Measurements from ENCODE around the gene GIGYF2.

GIGYF2 gene

DNA sequence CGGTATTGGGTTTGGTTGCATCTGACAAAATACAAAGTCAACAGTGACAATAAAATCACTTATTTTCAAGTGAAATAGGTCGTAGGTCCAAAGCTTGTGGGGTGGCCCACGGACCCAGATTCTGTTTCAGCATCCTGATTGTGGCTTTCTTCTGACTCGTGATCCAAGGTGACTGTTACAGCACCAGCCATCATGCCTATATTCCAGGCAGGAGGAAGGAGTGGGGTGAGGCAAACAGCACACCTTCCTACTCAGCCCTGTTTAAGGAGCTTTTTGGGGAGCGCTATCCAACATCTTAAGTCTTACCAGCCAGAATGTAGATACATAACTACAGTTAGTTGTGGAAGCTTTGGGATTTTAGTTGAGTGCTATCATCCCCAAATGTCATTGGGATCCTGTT, 164.2 kb downstream of the GIGYF2 start:
- DNase-seq (ENCODE audit: low read depth in 2 of 2): no peak

DNA sequence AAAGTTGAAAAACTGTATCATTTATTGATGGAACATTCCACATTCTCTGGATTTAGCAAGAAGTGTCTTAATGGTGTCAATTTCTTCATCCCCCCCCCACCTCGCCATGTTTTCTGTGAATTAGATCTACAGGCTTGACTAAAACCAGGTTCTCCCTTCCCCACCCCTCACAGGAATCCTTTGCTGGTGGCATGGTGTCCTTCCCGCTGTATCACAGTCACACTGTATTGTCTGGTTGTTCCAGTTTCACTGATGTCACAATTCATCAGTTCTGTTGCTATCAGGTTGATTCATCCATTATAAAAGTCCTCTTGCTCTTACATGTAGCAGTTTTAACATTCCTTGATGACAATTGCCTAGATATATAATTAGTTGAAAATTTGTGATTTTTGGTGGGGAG, 166.9 kb downstream of the GIGYF2 start:
- no peak for DNase-seq (ENCODE audit: low read depth in 2 of 2)

- no peak for DNase-seq (ENCODE audit: low read depth in 2 of 2)
Observed at GRCh38 chr2:232865165-232865564, 168.0 kb downstream of the GIGYF2 start.

- DNase-seq (ENCODE audit: low read depth in 2 of 2): no peak
Observed at GRCh38 chr2:232866104-232866503, 169.0 kb downstream of the GIGYF2 start.

- DNase-seq (ENCODE audit: low read depth in 2 of 2): no peak
Observed at GRCh38 chr2:232869138-232870017, 172.2 kb downstream of the GIGYF2 start.

GRCh38 chr2:232870018-232870765, 173.1 kb downstream of the GIGYF2 start, which contains the start of gene SNORC:
TSS of gene SNORC (plus strand) at chr2:232870264. CDS start at chr2:232870342, 78 bp downstream.
- no peak for DNase-seq (ENCODE audit: low read depth in 2 of 2)

GRCh38 chr2:232870766-232871371, 173.7 kb downstream of the GIGYF2 start:
- no peak for DNase-seq (ENCODE audit: low read depth in 2 of 2)

DNA sequence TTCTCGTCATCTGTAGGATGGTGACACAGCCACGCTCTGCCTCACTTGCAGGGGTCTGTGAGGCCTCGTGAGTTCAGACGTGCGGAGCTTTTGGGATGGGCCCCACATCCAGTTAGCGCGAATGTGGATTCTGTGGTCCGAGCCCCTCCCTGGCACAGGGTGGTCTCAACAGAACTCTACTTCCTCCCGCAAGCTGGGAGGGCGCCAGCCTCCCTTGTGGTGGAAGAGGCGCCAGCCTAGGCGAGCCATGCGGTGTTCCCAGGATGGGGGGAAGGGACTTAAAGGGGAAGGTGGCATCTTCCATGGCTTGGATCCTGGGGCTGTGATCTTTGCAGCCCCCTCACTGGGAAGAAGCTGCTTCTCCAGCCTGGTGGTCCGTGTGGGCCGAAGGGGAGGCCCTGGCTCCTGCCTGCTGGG, 174.3 kb downstream of the GIGYF2 start:
- no peak for DNase-seq (ENCODE audit: low read depth in 2 of 2)

- DNase-seq (ENCODE audit: low read depth in 2 of 2): no peak
Observed at GRCh38 chr2:232871835-232872736, 175.0 kb downstream of the GIGYF2 start.

DNA sequence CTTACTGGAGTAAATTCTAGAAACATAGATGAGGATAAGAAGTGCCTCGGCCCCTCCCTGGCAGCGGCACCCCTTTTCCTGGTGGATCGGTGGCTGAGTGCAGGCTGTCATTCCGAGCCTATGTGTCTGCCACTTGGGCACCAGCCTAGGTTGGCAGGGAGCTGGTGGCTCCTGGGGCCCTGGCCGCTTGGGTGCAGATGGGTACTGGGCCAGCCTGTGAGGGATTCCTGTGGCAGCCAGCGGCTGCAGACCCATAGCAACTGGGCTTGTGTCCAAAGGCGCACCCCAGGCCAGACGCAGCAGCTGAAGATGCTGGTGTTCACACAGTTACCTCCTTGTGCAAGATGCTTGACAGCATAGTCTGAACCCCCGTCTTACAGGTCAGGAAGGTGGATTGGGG, 175.7 kb downstream of the GIGYF2 start:
- no peak for DNase-seq (ENCODE audit: low read depth in 2 of 2)

- no peak for DNase-seq (ENCODE audit: low read depth in 2 of 2)
Observed at GRCh38 chr2:232873292-232873908, 176.3 kb downstream of the GIGYF2 start.

DNA sequence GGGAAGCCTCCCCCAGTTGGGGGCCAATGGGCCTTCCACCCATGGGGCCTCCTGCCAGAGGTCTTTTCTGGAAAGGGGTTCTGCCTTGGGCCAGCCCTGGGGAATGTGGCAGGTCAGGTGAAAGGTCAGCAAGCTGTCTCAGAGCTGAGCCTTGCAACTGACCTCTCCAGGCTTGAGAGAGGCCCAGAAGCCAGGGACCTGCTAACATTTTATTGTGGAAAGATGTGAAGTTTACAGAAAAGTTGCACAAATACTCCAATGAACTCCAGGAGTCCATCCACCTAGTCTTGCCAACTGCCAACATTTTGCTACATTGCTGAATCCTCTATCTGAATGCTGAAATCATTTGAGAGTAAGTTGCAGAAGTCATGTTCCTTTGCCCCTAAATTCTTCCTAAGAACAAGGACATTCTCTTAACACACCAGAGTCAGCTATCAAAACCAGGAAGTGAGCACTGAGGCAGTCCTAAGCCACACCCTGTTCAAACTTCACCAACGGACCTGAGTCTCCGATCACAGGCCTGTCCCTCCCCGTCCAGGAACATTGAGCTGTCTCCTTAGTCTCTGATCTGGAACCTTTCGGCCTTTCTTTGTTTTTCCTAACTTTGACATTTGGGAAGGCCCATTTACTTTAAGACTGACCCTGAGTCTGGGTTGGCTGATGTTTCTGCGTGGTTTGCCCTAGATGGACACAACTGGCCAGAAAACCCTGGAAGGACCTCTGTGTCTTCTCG, 176.9 kb downstream of the GIGYF2 start:
- DNase-seq (ENCODE audit: low read depth in 2 of 2): no peak

DNA sequence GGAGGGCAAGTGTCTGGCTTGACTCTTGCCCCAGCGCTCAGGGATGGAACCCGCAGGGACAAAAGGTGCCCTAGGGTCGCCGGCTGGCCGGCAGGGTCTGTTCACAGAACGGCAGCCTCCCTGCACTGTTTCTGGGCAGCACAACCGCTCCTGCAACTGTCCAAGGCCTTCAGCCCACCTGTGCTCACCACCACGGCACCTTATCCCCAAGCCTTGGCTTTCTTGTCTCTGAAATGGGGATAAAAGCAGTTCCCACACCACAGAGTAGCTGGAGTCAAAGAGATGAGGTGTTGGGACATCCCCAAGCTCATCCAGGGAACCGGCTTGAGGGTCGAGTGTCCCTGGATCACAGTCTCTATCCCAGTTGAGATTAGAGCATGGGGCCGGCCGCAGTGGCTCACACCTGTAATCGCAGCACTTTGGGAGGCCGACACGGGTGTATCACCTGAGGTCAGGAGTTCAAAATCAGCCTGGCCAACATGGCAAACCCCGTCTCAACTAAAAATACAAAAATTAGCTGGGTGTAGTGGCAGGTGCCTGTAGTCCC, 177.6 kb downstream of the GIGYF2 start:
- no peak for DNase-seq (ENCODE audit: low read depth in 2 of 2)

GRCh38 chr2:232875256-232876121, 178.4 kb downstream of the GIGYF2 start:
- no peak for DNase-seq (ENCODE audit: low read depth in 2 of 2)

- no peak for DNase-seq (ENCODE audit: low read depth in 2 of 2)
Observed at GRCh38 chr2:232876161-232876977, 179.2 kb downstream of the GIGYF2 start.

GRCh38 chr2:232876978-232877441, 179.9 kb downstream of the GIGYF2 start:
- DNase-seq (ENCODE audit: low read depth in 2 of 2): no peak

- no peak for DNase-seq (ENCODE audit: low read depth in 2 of 2)
Observed at GRCh38 chr2:232877940-232878511, 180.9 kb downstream of the GIGYF2 start.

All from activated CD8-positive, alpha-beta memory T cell treated with anti-CD3 and anti-CD28 coated beads for 4 hours (primary cell).